BJ (cell line): ENCODE data around the gene HMGA1. TPM values are rescaled to one million over a fixed set of nuclear protein-coding genes. Genes with fewer than 3 reads are reported as not detected.
"Not testable (repeated sequence)": the region's sequence is repeated elsewhere in the genome, so short reads cannot be mapped to it uniquely, and the experiment has no call there.

ENCODE experiments used
- CTCF ChIA-PET: fragments of 350-600 bp; formaldehyde crosslinking; extraction: SDS; loops from one replicate; lab custom pipeline; 2021; ENCODE audit warnings: antibody characterized with exemption, inconsistent platforms; lab: Yijun Ruan, JAX
- POLR2A ChIA-PET: fragments of 300-600 bp; sonication (Branson Sonifier 250); formaldehyde crosslinking; extraction: SDS; loops from one replicate; lab custom pipeline; 2021; ENCODE audit warnings: antibody characterized with exemption; lab: Charles Lee
- DNase-seq: peaks from one replicate; pipeline ENCODE4 v3.0.0-alpha.2; 2011; ENCODE audit warnings: low read depth
- H3K27me3 ChIP-seq: 2 replicates; pipeline ENCODE4 v1.6.0; 2011; ENCODE audit warnings: low read length; ENCODE audit not compliant: control insufficient read depth, insufficient read depth
- H3K36me3 ChIP-seq: 2 replicates; pipeline ENCODE4 v1.5.1; 2011; ENCODE audit warnings: low read length; ENCODE audit not compliant: control insufficient read depth, insufficient read depth
- H3K4me3 ChIP-seq: 2 replicates; pipeline ENCODE4 v1.5.1; 2011; ENCODE audit warnings: low read depth, mild to moderate bottlenecking, control low read depth, low read length
- polyA plus RNA-seq: library from polyadenylated mRNA; depleted of rRNA; stranded (reverse); fragments of >200 nt; gene quantifications from 2 replicates; pipeline ENCODE4 v1.2.3, GENCODE V29; 2011
- TF ChIP-seq, protein P1 (sequence below): IDR thresholded peaks from 2 replicates; pipeline ENCODE4 v1.5.1; 2011; ENCODE audit warnings: low read depth, mild to moderate bottlenecking, control low read depth, inconsistent platforms, low read length, moderate library complexity; ENCODE audit not compliant: insufficient read depth

Gene HMGA1
- polyA plus RNA-seq, 1 experiment, result 168 TPM

DNA sequence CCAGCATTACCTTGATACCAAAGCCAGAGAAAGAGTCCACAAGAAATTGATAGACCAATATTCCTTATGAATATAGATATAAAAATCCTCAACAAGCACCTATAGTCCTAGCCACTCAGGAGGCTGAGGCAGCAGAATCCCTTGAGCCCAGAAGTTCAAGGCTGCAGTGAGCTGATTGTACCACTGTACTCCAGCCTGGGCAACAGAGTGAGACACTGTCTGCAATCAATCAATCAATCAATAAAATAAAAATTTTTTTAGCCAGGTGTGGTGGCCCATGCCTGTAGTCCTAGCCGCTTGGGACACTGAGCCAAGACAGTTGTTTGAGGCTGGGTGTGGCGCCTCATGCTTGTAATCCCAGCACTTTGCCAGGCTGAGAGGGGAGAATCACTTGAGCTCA, 31.1 kb downstream of the HMGA1 start:
- CTCF ChIA-PET, result no interaction called here
- TF ChIP-seq, protein P1, sequence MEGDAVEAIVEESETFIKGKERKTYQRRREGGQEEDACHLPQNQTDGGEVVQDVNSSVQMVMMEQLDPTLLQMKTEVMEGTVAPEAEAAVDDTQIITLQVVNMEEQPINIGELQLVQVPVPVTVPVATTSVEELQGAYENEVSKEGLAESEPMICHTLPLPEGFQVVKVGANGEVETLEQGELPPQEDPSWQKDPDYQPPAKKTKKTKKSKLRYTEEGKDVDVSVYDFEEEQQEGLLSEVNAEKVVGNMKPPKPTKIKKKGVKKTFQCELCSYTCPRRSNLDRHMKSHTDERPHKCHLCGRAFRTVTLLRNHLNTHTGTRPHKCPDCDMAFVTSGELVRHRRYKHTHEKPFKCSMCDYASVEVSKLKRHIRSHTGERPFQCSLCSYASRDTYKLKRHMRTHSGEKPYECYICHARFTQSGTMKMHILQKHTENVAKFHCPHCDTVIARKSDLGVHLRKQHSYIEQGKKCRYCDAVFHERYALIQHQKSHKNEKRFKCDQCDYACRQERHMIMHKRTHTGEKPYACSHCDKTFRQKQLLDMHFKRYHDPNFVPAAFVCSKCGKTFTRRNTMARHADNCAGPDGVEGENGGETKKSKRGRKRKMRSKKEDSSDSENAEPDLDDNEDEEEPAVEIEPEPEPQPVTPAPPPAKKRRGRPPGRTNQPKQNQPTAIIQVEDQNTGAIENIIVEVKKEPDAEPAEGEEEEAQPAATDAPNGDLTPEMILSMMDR, result no peak
- POLR2A ChIA-PET, result interaction anchor here (0.6 kb wide), 1 partner anchor 127 kb away, joined by 5 read pairs; no protein-coding TSS in a partner anchor
- Histone ChIP-seq H3K27me3 (no peaks in the 10 kb centered on the region), H3K36me3 (no peaks in the 10 kb centered on the region), H3K4me3 (no peak overlapping the region)
- no peak for DNase-seq

DNA sequence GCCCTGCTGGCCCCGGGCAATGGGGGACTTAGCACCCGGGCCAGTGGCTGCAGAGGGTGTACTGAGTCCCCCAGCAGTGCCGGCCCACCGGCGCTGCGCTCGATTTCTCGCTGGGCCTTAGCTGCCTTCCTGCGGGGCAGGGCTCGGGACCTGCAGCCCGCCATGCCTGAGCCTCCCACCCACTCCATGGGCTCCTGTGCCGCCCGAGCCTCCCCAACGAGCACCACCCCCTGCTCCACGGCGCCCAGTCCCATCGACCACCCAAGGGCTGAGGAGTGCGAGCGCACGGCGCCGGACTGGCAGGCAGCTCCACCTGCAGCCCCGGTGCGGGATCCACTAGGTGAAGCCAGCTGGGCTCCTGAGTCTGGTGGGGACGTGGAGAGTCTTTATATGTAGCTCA, 32.5 kb downstream of the HMGA1 start:
- CTCF ChIA-PET, H3K27me3 ChIP-seq, POLR2A ChIA-PET, H3K4me3 ChIP-seq, DNase-seq, H3K36me3 ChIP-seq: not testable (repeated sequence)

DNA sequence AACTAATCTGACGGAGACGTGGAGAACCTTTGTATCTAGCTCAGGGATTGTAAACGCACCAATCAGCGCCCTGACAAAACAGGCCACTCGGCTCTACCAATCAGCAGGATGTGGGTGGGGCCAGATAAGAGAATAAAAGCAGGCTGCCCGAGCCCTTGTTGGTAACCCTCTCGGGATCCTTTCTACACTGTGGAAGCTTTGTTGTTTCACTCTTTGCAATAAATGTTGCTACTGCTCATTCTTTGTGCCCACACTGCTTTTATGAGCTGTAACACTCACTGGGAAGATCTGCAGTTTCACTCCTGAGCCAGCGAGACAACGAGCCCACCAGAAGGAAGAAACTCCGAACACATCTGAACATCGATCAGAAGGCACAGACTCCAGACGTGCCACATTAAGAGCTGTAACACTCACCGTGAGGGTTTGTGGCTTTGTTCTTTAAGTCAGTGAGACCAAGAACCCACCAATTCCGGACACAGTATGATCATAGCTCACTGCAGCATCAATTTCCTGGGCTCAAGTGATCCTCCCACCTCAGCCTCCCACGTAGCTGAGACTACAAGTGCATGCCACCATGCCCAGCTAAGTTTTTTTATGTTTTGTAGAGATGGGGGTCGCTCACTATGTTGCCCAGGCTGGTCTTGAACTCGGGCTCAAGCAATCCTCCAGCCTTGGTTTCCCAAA, 33.1 kb downstream of the HMGA1 start:
- CTCF ChIA-PET, H3K27me3 ChIP-seq, POLR2A ChIA-PET, DNase-seq, H3K4me3 ChIP-seq, H3K36me3 ChIP-seq: not testable (repeated sequence)

DNA sequence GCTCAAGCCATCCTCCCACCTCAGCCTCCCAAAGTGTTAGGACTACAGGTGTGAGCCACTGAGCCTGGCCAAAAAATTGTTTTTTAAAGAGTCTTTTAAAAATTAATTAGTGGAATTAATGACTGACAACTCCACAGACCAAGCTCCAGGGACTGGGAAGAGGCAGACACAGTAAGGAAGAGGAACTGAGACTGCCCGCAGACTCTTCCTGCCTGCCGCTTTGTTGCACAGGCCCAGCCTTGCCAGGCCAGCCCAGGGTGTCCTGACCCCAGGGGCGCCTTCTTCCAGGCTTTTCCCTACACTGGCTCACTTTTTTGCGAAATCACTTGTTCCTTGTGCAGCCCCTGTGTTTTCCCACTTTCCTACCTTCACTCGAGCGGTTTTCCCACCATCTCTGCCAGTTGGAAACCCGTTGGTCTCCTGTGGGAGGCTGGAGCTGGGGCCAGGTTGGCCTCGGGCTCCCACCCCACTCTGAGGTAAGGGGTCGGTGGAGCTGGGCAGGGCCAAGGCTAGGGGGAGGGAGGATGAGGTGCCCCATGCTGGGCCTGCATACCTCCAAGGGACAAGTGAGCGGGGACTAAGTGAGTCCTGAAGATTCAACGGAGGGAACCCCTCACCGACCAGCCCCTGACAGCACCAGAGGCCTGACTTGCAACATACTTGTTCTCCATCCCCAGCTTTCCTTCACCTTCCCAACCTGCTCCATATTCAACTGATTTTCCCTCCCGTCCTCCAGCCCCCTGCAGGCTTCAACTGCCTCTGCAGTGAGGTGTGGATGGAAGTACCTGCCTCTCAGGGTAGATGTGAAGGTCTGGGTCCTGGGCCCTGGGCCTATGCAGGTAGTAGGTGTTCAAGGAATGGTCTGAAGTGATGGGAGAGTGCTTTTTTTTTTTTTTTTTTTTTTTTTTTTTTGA, 35.6 kb downstream of the HMGA1 start:
- no peaks in the 10 kb centered on the region for H3K36me3 ChIP-seq
- POLR2A ChIA-PET, result no interaction called here
- TF ChIP-seq, protein P1, result no peak

GRCh38 chr6:34273242-34273805, 36.7 kb downstream of the HMGA1 start:
- POLR2A ChIA-PET, result no interaction called here
- no peak for DNase-seq
- TF ChIP-seq, protein P1, result no peak
- Histone ChIP-seq H3K27me3 (no peaks in the 10 kb centered on the region), H3K36me3 (peaks cover 2% of the 10 kb centered on the region; the same call in 1 of the 2 replicates), H3K4me3 (no peak overlapping the region)
- CTCF ChIA-PET, result interaction anchor here (0.6 kb wide), 1 partner anchor 256 kb away, joined by 3 read pairs; no protein-coding TSS in a partner anchor

More for the DNA sequence above, 35.6 kb downstream of the HMGA1 start:
- H3K4me3 ChIP-seq, result no peak overlapping the region
- no peaks in the 10 kb centered on the region for H3K27me3 ChIP-seq
- CTCF ChIA-PET, result interaction anchor here (0.6 to 1.3 kb wide), 4 partner anchors 11 to 1946 kb away, joined by 3 read pairs; no protein-coding TSS in a partner anchor
- DNase-seq, result no peak

GRCh38 chr6:34274129-34274528, 37.5 kb downstream of the HMGA1 start:
- TF ChIP-seq, protein P1, result no peak
- Histone ChIP-seq H3K27me3 (no peaks in the 10 kb centered on the region), H3K4me3 (no peak overlapping the region), H3K36me3 (peaks cover 2% of the 10 kb centered on the region)
- POLR2A ChIA-PET, result no interaction called here
- CTCF ChIA-PET, result no interaction called here
- no peak for DNase-seq
